HG03095 (cell line): ENCODE data around the gene CPEB3.
"Not testable (repeated sequence)": the region's sequence is repeated elsewhere in the genome, so short reads cannot be mapped to it uniquely, and the experiment has no call there.

Experiments
- ATAC-seq: cut with Tn5 transposase; IDR thresholded peaks from one replicate; pipeline ENCODE4 v1.9.1; 2021; ENCODE audit warnings: moderate library complexity; ENCODE audit not compliant: unreplicated experiment

Gene CPEB3

DNA sequence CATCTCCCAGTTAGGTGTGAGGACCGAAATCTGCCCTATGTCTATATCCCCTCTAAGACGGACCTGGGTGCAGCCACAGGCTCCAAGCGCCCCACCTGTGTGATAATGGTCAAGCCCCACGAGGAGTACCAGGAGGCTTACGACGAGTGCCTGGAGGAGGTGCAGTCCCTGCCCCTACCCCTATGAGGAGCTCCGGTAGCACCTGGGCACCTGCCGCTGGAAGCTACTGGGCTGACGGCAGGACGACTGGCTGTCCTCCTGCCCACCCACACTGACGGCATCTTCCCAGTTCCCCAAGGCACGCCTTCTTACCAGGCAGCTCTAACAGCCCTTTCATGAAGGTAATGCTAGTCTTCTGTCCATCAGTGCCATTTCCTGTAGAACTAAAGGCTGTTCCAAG, 74.3 kb downstream of the CPEB3 start:
- not testable (repeated sequence) for ATAC-seq

DNA sequence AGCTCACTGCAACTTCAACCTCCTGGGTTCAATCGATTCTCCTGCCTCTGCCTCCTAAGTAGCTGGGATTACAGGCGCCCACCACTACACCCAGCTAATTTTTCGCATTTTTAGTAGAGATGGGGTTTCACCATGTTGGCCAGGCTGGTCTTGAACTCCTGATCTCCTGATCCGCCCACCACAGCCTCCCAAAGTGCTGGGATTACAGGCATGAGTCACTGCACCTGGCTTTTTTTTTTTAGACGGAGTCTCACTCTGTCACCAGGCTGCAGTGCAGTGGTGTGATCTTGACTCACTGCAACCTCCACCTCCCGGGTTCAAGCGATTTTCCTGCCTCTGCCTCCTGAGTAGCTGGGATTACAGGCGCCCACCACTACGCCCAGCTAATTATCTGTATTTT, 75.7 kb downstream of the CPEB3 start:
- not testable (repeated sequence) for ATAC-seq

DNA sequence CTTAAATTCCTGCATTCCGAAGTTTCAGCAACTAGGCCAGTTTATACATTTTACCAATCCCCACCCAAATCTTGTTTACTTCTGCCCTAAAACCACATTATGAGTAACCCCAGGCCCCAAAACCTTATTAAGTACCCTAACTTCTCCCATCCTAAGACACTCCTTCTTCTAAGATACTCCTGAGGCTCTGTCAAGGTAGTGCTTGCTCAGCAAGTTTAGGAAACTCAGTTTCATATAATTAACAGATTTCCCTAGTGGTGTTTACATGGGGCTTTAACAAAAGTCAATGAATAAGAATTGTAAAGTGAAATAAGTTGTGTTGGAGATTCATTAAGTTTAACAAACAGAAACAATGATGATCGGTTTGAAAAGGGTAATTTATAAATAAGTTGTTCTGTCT, 77.8 kb downstream of the CPEB3 start:
- no peak for ATAC-seq

DNA sequence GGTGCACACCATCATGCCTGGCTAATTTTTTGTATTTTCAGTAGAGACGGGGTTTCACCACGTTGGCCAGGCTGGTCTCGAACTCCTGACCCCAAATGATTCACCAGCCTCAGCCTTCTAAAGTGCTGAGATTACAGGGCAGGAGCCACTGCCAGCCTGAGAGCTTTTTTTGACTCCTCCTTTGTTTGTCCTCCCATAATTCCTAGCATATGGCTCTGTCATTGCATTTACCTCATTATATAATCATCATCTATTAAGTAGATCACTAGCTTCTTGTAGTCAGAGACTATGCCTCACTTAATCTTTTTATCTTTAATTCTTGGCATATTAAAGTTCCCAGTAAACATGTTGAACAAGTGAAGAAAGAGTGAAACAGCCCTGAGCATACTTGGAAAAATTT, 82.1 kb downstream of the CPEB3 start:
- no peak for ATAC-seq

DNA sequence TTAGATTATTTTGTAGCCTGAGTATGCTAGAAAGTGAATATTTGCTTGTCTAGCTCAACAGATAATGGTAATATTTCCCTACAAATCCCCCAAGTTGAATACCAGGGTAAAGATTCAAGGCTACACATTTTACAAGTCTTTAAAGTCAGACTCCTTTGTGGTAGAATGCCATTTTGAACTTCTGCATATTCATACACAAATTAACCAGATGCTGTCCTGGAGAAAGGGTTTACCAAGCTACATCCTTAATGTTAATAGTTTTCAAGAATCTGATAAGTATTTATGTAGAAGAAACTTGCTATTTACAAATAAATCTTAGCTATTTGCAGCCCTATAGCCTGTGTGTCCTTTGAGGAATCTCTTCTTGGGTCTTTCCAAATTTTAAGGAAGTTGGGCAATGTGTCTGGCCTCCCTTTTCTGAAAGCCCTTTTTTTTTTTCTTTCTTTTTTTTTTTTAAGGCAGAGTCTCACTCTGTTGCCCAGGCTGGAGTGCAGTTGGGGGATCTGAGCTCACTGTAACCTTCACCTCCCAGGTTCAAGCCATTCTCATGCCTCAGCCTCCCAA, 82.6 kb downstream of the CPEB3 start:
- ATAC-seq: no peak

DNA sequence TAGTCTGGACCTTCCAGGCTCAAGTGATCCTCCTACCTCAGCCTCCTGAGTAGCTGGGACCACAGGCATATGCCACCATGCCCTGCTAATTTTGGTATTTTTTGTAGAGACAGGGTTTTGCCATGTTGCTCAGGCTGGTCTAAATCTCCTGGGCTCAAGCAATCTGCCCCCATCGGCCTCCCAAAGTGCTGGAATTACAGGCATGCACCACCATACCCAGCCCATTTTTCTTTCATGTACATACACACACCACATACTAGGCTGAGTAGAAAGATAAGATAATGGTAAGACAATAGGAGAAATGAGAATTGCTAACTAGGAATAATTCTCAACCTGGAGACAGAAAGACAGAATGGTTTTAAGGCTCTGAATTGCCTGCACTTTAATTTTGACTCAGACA, 83.8 kb downstream of the CPEB3 start:
- no peak for ATAC-seq

DNA sequence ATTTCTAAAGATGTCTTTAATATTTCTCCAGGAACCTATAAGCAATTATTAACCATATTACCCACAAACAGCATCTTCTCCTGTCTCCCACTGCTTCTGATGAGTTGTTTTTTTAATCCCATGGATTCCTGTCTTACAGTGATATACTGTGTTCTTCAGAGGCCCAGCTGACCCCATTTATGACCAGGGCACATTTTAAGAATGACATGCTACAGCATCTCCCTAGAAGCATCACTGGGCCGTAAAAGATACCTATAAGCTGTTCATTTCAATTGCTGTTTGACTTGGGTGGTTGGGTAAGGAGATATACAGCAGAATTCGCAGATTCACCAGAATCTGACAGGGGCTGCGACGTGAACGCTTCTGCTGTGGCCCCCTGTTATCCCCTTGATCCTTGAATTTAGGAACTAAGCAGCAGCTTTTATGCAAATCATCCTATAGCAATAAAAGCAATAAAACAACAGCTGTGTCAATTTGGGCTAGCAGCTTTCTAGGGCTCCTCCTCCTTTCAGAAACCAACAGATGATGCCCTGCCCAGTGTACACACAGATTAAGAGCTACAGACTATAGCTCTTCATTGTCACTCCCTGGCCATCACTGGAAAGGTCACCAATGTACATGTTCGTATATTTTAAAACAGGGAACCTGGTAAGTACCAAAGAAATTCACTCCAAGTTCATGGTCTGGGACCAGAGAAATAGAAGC, 86.8 kb downstream of the CPEB3 start:
- ATAC-seq: no peak

DNA sequence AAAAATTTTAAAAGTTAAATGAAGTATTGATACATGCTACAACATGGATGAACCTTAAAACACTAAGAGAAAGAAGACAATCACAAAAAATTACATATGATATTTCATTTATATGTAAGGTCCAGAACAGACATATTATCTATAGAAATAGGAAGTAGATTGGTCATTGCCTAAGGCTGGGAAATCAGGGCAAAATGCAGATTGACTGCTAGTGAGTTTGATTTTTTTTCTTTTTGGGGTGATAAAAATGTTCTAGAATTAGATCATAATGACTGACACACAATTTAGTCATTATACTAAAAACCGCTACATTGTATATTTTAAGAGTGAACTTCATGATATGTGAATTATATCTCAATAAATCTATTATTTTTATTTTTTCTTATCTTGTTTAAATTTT, 88.3 kb downstream of the CPEB3 start:
- no peak for ATAC-seq

DNA sequence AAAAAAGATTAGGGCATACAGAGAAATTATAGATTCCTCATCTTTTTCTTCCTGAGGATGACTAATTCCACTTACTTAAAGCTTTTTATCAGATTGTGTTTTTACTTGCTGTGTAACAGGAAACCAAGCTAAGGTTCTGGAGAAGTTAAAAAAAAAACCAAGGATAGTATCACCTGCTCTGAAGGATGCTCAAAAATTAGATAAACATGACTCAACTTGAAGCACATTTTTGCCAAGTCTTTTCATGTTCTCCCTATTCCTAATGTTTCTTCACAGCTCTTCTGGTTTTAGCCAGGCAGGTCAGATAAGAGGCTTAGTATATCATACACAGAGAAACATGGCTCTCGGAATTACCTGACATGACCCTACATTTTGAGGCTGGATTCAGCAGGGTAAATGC, 90.3 kb downstream of the CPEB3 start:
- ATAC-seq: no peak

DNA sequence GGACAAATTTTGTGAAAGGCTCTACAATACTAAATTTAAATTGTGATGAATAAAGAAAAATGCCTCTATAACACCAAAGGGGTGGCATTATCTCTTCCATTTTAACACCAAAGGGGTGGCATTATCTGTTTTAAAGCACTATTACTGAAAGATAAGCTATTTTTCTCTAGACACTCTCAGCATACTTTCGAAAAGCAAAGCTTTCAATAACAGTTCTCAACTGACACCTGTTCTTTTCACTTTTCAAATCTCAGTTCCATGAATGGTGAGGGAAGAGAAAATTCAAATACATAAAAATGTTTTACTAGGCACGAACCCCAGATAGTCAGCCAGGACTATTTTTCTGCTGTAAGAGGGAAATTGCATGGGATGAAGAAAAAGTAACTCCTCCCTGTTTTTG, 103.8 kb downstream of the CPEB3 start:
- ATAC-seq: peak; percentile 65

DNA sequence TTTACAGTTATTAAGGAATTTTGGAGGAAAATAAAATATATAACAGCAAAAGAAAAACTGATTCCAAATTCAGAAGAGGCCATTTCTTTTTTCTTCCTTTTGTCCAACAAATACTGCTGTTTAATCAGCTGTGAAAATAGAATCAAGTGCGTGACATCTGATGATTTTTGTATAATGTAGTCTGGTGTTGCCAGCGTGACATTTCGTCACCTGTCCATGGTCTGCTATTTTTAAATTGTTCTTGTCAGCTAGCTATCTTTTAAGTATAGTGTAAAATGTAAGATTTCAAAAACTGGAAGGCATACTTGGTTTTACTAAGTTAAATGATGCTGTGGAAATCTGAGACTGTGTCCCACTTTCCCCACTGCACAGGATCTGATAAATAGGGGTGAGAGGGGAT, 105.9 kb downstream of the CPEB3 start:
- no peak for ATAC-seq

DNA sequence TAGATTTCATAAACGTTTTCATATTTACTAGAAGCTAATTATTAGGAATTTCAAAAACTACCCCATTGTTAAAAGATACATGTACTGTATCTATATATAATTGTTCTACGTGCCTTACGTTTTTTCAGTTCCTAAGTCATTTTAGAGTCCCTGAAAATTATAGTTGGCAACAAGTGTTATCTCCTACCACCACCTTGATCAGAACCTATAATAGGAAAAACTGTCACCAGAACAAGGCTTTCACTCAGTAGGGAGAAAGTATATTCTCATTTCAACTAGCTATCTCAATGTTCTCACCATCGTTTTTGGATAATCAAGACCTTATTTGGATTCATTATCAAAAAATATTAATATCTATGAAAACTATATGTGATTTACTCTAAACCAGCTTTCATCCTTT, 107.7 kb downstream of the CPEB3 start:
- ATAC-seq: no peak

DNA sequence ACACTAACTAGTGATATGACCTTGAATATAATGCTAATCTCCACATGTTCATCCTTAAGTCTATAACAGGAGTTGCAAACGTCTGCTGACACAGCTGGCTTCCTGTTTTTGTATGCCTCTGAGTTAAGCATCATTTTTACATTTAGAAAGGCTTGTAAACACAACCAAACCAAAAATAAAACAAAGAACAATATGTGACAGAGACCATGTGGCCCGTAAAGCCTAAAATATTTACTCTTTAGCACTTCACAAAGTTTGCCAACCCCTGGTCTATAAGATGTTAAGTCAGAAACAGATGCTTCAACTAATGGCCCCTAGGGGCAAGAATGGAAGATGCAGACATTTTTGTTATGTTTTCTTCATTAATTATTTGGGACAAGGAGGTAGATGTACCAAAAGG, 109.3 kb downstream of the CPEB3 start:
- no peak for ATAC-seq

DNA sequence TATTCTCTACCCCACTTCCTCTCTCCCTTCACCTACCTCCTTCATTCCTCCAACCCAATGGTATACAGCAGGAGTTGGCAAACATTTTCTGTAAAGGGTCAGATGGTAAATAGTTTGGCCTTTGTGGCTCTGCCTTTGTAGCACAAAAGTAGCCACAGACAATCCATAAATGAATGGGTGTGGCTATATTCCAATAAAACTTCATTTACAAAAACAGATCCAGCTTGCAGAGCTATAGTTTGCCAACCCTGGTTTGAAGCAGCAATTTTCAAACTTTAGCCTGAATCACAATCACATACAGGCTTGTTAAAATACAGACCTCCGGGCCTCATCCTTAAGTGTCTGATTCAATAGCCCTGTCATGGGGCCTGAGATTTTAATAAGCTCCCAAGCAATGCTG, 110.5 kb downstream of the CPEB3 start:
- no peak for ATAC-seq

DNA sequence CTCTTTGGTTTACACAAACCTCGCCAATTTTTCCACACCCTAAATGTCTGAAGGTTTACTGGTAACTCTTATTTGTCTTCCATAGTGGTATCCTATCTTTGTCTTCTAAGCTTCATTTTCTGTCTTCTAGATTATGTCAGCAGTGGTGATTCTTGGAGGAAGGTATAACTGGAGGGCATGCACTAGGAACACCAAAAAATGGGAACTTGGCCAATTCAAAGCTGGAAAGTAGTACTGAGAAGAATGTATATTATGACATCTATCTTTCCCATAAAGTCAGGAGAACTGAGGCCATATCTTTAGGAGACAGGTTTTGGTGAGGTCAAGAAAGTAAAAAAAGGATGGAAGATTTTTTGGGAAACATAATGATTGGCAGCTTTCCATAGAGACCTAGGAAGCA, 113.3 kb downstream of the CPEB3 start:
- no peak for ATAC-seq

DNA sequence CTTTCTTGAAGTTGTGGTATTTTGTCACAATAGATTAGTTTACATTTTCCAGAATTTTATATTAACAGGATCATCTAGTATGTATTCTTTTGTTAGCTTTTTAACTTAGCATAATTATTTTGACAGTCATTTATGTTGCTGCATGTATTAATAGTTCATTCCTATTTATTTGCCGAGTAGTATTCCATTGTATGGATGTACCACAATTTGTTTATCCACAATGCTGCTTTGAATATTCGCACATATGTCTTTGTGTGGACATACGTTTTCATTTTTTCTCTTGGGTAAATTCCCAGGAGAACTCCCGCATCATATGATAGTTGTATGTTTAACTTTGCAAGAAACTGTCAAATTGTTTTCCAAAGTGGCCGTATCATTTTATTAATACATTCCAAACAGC, 115.7 kb downstream of the CPEB3 start:
- no peak for ATAC-seq

DNA sequence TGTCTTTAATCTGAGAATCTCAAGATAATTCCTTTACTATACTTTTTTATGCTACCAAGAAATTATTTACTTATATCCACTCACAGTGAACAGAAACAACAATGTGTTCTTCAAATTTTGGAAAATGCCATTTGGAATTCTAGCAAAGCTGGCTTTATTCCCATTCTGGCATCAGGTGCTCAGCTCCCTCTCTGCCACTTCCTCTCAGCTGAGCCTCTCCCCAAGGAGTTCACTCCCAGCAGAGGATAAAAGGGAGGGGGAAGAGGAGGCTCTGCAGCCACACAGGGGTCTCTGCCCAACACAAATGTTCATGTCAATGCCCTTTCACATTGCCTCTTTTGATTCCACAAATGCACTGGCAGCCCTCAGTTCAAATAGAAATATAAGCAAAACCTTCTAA, 116.9 kb downstream of the CPEB3 start:
- ATAC-seq: no peak

DNA sequence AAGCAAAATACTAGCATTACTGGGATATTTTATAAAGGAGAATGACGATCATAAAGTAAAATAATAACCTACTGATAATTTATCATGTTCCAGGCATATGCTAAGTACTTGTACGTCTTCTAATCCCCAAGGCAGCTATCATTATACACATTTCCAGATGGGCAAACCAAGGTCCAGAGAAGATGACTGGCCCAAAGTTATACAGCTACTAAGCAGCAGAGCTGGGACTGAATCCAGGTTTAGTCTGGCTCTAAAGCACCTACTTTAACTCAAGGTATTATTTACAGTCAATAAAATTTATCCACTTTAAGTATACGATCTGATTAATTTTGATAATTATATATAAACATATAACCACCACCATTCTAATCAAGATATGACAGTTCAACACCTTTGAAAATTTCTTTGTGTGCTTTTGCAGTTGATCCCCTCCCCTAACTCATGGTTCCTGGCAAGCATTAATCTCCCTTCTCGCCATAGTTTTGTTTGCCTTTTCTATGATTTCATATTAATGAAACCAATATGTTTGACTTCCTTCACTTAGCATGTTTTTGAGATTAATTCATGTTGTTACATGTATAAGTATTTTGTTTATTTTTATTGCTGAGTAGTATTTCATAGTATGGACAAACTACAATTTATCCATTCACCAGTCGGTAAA, 126.7 kb downstream of the CPEB3 start:
- ATAC-seq: no peak

DNA sequence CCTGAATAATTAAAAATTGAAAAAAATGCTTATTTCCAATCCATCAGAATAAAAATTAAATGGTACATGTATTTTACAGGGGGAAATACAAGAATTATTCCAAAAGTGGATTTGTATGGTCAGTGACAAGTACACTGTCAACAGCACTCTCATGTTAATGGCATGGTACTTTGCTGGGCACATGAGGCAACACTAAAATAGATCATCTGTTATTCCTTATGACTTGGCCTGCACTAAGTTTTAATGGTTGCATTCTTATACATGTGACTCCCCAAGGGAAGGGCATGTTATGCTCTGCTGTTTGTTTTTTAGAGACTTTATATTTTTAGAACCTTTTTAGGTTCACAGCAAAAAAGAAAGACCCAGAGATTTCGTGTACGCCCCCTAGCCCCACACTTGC, 128.3 kb downstream of the CPEB3 start:
- ATAC-seq: no peak

DNA sequence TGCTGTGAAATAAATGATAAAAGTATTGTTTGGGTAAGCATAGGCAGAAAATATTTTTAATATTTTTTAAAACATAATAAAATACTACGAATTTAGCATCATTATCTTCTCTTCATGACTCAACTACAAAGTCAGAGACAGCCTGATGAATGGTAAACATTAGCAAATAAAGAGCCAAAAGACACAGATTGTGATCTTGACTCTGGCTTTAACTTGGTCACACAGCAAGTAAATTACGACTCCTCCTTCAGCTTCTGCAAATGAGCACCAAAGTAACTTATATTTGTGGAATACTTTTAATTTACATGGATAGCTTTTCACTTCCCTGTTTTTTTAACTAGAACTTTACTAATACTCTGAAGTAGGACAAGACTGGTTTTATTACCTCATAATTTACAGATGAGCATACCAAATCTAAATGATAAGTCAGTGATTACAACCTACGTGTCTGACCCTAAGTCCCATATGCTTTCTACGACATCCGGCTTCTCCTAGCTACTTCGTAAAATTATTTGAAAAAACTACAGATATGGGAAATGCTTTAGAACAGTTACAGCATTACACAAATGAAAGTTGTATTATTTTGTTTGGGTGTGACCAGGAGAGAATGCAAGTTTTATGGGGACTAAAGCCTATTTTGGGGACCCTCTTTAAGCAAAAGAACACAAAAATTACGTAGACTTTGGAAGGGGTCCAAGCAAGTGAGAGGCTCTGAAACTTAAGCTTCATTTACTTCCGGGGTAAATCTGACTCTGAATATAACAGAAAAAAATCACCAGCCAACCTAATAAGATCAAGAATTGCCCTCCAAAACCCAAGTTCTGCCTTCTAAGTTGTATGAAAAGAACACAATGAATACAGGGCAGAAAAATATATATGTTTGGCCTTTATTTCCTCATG, 133.8 kb downstream of the CPEB3 start:
- ATAC-seq: no peak

DNA sequence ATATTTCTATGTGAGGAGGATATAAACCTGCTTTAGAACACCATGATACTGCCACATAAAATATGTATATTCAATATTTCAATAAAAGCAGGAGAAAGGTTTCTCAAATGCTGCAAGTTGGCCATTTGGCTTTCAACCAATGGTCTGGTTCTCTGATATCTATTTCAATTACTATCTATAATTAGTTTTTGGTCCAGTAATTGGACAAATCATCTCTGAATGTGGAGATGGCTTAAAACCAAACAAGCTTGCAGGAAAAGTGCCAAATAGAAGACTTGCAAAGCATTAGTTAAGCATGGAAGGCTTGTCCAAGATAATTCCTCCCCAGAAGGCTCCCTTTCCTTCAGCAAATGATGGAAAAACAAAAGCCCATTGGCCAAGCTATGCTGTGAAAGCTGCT, 140.1 kb downstream of the CPEB3 start:
- ATAC-seq: no peak

DNA sequence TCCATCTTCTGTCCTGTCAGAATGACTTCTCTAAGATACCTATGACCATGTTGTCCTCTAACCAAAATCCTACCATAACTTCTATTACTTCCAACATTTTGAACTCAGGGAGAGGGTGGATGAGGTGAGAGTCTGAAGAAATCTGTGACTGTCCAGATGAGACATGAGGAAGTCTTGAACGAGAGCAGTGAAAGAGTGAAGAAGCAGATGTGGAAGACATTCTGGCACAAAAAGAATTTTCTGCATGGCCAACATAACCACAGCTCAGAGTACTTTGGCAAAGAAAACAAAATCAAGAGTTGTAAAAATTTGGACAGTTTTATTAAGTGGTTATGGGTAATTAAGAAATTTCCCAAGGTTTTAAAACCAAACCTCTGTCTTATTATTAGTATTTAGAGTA, 141.6 kb downstream of the CPEB3 start:
- ATAC-seq: no peak
